NCI-H524 (cell line): ENCODE data around the gene CEP68.
"Not testable (repeated sequence)": the region's sequence is repeated elsewhere in the genome, so short reads cannot be mapped to it uniquely, and the experiment has no call there.

Source experiments
- DNase-seq, 2 experiments: peaks; one replicate each; lab custom pipeline; 2025; lab: John Stamatoyannopoulos, UW

CEP68 gene

DNA sequence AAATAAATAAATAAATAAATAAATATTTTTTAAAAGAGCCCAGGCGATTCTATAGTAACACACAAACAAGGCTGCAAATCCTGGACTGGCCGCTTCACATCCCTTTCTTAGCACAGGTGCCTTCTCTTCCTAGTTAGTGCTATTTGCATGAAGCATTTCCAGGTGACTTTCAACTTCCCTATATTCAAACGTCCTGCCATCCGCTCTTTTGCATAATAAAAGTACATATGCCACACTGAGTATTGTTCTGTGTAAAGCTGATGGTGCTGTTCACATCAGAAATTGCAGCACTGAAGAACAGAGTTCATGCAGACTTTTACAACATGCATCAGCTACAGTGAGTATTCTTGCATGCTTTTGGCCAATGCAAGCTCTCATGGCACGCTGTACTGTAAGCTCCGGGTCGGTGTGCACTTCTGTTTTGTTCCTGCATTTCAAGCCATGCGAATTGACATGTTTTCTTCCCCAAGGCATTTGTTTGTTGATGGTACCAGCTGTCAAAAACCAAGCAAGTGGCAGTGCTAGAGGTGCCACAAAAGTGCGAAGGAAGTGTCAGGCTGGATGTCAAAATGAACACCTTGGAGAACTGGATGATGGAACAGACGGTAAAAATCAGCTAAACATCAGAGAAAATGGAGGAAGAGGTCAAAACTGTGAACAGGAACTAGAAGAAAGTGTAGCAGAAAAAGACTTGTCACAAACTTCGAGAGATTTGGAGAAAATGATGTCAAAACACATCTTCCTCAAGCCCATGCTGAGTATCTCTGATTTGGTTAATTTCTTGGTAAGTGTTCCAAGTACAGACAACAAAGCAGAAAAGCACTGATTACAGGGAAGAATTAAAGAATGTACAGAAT is 25.5 kb upstream of the CEP68 start:
- DNase-seq = no peak

DNA sequence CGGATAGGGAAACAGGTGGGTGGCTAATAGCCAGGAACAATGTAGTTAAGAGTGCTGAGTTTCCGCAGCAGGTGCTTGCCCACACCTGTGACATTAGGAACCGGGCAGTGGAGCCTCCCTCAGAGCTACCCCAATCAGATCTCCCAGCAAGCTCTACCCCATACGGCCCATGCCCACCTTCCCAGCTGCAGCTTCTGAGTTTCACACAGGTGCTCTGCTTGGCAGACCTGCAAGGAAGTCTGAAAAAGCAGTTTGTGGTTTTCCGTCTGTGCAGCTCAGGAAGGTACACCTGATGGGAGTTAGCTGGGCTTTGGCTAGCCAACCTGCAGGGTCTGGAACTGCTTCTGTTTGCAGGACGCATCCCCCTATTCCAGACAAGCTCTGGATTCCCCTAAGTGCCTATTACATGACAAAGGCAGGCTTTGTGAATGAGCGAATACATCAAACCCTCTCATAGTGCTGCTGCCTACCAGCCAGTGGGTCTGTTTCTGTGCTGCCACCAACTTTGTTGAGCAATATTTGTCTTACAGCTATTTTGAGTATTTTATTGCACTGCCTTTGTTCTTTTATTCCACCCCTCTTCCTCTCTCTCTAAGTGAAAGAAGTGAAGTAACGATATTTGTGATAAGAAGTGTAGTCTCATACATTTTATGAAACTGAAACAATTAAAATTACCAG is 24.7 kb upstream of the CEP68 start:
- DNase-seq = no peak

DNA sequence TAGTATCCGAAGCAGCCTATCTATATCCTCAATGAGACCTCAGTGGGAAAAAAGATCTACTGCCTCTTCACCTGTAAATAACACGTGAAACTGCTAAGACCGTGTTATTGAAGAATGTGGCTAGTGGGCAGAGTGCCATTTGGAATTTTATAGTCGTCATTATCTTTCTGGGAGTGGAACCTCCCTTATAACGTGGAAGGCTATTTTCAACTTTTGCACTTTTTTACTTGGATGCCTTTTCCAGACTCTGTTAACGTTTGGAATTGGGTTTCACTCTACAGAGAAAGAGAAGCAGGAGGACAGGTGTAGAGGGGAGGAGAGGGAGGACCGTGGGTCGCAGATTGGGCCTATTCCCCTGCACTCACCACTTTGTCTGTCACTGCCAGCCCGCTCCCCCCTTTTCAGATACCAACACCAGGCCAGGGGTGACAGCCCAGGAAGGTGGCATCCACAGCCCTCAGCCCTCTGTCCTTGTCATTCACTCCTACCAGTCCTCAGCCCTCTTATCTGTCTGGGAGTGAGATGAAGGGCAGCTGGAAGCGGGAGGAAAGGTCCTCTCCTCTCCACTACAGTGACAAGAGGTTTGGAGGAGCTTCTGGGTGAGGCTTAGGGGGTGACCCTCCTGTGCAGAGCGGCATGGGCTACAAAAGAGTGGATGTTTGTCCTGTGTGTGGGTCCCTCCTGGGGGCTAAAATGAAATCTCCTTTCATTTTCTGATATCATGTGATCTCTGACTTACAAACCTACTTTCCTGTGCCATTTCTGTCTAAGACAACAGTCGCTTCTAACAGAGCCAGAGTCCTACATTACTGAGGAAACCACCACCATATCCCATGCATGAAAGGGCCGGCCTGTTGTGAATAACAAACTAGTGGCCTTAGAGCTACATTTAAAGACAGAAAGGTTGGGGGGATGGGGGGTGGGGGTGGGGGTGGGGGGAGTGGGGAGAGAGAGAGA is 23.9 kb upstream of the CEP68 start:
- DNase-seq = no peak

DNA sequence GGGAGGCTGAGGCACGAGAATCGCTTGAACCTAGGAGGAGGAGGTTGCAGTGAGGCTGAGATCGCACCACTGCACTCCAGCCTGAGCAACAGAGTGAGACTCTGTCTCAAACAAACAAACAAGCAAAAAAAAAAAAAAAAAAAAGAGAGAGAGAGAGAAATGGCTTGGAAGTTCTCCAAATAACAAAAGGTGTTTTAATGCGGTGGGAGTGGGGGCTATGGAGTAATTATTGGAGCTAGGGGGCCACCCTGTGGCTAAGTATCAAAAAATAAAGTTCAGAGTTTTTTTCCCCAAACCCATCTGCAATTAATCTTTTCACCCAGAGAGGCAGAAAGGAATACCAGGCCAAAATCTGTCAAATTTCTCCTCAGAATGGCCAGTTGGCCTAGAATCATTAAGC is 23.0 kb upstream of the CEP68 start:
- DNase-seq = peak in 1 of 2 experiments; percentile 15

DNA sequence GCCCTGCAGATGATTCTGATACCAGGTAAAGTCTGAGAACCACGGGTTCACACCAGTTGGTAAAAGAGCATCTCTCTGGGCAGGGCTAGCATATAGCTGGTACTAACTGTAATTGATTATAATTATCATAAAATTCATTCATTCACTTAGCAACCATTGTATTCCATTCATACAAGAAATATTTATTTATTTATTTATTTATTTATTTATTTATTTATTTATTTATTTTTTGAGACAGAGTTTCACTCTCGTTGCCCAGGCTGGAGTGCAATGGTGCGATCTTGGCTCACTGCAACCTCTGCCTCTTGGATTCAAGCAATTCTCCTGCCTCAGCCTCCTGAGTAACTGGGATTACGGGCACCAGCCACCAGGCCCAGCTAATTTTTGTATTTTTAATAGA is 22.5 kb upstream of the CEP68 start:
- not testable (repeated sequence) for DNase-seq

DNA sequence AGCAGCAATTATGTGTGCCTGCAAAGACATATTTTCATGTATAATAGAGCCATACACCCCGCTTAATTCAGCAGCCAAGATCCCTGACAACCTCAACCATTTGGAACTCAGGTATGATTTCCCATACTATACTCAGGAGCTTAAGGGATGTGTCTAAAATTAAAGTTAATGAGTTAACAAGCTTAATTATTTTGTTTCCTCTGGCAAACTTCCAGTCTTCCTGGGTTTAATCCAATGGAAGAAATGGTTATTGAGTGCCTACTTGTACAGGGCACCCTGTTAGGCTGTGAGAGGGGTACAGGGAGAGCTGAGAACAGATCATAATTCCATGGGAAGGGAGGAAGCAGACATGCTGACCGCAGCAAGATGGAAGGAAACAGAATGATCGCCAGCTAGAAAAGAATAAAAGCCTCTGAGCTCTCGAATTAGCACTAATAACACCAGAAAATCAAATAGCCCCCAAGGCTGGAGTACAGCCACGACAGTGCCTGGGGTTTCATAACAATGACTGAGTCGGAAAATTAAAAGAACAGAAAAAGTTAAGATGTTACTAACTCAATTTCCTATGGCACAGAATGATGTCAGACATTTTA is 20.8 kb upstream of the CEP68 start:
- DNase-seq = no peak

DNA sequence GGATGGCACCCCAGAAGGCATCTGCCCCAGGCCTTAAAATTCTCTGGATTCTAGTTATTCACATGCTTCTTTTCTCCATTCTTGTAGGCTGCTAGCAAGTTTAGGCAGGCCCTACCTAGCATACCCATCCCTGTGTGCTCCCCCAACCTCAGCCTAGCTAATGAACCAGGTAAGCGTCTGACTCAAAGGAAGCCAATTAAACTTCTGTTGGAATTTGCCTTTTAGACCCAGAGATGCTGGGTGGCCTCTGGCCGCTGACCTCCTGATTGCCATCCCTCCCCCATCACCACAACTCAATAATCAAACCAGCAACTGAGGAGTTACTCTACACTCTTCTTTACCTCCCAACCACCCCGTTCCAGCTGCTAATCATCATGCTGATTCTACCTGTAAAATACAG is 19.0 kb upstream of the CEP68 start:
- DNase-seq = no peak

DNA sequence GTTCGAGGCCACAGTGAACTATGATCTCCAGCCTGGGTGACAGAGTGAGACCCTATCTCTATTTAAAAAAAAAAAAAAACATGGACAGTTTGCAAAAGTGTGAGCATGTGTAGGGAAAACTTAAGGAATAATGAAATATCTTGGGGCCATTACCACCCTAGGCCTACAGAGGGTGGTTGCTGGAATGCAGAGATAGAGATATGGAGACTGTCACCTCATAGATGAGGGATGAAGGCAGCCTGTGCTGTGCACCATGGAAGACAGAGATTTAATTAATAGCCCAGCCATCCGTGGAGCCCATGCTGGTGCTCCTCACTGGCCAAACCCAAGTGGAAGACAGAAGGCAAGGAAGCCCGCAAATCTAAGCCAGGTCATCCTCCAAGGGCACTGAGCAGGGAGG is 16.6 kb upstream of the CEP68 start:
- no peak for DNase-seq

DNA sequence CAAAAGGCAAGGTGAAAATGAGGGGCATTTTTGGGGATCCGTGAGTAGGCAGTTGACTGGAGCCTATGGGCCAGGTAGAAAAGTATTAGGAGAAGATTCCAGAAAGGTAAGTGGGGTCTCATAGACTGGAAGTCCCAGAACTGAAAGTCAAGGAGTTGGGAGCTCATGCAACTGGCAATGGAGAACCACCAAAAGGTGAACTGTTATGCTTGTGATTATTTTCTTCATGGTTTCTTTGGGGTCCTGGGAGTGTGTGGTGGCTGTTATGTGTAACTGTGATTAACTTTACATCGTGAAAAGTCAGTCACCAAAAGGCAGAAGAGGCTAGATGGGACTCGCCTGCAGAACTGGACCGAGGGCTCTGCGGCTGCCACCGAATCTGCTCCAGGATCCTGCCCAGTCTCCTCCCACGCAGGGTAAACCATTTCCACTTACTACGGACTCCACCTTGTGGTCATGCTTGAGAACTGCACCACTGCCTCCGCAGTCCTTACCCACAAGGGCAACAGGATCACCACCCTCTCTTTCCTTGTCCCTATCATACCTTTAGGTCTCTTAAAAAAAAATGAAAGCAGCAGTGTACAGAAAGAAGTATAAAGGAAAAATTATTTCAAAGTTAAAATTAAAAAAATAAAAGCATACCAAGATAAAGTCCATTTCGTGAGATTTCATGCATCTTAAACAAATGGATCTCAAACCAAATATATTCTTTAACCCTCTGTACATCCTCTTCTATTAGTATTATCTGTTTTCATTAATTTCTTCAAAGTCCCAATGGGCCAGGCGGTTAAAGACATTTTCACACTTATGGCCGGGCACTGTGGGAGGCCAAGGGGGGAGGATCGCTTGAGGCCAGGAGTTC is 15.6 kb upstream of the CEP68 start:
- DNase-seq = peak; percentile 27 to 66

DNA sequence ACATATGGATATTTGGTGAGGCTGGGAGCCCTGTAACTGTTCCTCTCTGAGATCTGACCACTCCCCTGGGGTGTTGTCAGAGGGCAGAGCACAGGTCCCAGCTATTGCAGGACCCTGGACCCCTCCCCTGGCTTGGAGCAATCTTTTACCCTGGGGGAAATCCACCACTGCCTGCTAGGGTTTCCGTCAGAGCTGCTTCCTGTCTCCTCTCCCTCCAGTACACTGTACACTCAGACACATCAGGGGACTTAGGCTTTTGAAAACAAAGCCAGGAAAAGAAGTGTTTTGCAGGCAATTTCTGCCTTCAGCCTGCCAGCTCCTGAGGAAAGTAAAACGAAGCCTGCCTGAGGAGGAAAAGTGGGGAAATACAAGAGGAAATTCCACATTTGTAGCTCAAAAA is 13.2 kb upstream of the CEP68 start:
- no peak for DNase-seq

DNA sequence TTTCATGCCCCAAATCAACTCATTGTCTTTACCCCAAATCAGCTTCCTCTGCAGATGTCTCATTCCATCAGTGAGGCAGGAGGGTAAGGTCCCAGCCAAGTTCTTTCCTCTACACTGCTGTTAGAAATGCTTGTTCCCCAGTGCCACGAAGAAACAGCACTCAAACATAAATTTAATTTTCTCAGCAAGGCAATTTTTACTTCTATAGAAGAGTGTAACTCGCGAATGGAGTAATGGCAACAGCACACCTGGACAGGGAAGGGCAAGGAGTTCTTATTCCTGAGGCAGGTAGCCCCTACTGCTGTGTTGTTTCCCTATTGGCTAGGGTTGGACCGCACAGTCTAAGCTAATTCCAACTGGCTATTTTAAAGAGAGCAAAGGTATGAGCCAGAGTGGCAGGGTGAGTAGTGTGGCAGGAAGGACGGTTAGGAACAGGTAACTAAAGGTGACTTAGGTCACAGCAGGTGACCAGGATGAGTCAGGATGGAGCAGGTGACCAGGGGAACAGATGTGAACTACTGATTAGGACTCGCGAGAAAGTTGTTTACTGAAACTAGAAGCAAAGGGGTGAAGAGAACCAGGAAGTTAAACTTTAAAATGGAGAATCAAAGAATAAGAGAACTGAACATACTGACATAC is 12.0 kb upstream of the CEP68 start:
- no peak for DNase-seq

DNA sequence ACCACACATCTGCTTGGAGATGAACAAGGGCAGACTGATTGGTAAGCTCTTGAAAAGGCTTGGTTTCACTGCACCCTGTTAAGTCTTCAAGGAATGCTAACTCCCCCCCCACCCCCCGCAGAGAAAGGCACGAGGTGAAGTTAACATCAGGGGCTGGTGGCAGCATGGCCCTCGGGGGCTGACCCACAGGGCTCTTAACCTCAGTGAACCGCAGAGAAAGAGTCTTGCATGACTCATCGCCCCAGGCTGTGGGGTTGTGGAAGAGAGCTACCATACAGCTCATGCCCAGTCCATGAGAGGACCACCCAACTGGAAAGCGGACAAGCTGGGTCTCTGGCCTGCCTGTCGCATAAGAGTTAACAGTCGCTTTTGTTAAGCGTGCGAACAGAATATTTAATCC is 10.6 kb upstream of the CEP68 start:
- no peak for DNase-seq

DNA sequence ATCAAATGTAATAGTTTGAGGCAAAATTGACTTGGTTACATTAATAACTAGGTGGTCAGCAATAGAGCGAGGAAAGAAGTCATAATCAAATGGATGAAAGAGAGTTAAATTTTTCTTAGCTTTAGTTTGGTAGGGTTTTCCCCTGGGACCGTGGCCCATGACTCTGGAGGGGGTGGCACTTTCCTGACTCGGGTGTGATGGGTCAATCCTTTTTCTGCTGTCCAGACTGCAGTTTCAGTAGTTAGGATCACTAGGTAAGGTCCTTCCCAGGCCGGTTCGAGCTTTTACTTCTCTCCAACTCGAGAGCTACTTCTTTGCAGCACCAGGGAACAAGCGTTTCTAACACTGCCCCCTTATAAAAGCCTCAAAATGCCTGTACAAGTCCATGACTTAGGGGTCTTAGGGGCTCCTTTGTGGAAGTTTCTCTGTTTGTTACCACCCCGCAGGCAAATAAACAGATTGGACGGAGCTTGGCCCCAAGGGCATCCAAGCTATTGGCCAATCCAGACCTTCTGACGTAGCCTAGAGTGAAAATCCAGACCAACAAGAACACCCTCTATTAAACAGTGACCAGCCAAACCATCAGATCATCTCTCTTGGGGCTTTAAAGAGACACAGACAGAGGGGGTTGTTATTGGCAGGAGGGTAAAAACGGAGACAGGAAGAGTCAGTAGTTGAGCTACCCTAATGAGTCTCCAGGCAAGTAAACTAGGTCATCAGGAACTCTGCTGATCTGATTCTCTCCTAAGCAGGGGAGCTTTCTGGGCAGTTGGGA is 9.4 kb upstream of the CEP68 start:
- DNase-seq = no peak

DNA sequence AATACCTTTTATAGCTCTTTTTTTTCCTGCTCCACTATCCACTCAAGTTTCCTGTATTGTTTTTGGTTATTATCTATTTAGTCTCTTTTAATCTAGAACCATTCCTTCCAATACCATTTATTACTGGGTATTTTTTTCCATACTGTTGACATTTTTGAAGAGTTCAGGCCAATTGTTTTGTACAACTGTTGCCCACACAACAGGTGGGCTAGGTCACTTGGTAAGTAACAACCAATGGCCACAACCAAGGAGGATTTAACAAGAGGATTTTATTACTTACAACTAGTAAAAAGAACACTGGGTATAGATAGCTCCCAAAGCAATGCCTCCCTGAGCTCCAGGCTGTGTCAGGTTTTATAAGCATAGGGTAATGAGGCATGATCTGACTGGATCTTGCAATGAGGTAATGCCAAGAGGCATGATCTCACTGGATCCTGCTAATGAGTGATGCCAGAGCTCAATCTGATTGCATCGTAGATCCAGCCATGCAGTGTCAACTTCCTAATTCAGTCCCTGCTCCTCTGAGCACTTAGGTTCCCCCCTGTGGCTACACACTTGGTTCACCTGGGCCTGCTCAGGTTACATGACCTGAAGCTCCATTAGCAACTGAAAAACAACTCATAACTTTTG is 7.1 kb upstream of the CEP68 start:
- no peak for DNase-seq

DNA sequence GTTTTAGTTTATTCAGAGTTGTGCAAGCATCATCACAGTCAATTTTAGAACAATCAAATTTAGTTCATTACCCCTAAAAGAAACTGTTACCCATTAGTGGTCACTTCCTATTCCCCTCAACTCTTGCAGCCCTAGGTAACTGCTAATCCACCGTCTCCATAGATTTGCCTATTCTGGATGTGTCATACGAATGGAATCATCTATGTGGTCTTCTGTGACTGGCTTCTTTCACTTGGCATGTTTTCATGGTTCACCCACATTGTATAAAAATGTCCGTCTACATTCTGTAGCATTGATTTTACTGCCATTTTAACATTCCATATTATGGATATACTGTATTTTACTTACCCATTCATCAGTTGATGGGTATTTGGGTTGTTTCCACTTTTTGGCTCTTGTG is 5.3 kb upstream of the CEP68 start:
- DNase-seq = no peak

DNA sequence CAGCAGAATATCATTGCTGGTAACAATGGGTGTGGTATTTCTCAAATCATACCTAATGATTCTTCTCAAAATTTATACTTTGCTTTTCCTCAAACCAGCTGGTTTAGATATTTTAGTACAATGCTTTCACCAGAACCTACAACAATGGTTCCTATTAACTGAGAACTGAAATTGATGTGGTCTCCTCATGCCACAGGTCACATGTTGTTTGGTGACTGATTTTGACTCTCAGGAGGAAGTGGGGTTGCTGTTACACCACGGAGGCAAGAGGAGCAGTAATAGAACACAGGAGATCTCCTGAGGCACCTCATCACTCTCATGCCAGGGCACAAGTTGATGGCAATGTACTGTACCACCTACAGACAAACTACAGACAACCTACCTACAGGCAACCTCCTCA is 3.0 kb upstream of the CEP68 start:
- no peak for DNase-seq

DNA sequence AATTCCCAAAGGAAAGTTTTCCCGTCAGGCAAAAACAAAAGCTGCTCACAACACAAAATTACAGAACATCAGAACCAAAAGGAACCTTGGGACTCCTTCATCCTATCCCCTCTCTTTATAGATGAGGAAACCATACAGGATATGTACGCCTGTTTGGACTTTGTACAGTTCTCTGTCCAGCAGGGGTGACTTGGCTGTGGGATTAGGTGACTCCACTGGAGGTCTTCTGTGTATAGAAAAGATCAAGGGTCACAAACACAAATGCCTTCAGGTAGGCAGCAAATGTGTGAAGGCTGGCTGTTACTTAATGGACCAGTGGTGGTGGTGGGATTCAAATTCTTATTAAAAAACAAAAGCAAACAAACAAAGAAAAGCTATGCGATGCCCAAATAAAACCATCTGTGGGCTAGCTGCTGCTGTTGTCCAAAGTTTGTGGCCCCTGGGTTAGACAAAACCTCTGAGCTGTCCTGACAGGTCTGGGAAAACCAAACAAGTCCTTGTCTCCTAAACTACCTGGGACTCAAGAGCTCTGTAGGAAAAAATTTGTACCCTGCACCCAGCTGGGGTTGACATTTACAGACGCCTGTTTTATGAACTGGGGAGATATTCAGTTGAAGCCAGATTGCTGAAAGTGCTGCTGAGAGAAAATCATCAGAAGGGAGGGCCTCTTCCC is 1.3 kb upstream of the CEP68 start:
- no peak for DNase-seq

DNA sequence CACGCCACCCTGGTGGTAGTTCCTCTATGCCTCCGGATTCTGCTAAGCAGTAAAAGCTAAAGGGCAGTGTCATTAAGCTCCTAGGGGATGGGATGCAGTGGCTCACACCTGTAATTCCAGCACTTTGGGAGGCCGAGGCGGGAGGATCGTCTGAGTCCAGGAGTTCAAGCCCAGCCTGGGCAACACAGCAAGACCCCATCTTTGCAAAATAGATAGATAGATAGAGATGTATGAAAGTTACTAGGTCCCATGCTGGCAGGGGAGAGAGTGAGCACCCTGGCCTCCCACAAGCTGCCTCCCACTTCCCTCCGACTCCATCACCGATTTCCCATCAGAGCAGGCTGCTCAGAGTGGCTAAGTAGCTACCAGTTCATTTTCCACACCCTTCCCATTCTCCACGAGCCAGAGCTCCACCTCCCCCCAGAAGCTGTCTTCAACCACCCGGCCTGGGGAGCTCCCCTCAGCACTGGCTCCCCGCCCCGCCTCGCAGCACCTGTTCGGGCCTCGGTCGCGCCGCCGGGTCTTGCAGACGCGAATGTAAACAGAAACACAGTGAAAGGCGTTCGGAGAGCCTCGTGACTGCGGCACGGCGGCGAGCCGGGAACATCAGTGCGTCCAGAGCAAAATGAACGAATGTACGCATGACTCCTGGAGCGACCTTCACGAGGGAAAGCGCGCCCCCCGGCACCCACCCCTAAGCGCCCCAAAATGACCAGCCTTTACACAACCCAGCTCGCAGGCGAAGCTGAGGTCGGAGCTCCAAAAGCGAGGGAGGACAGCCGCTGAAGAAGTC is 598 bp upstream of the CEP68 start:
- peak; percentile 36 to 72 for DNase-seq
